ENCODE results near the gene CHD2. TPM values are rescaled to one million over a fixed set of nuclear protein-coding genes. Genes with fewer than 3 reads are reported as not detected.
A peak's percentile ranks its signal among the peaks of the same experiment; 100 is the strongest.
"Not testable (repeated sequence)": the region's sequence is repeated elsewhere in the genome, so short reads cannot be mapped to it uniquely, and the experiment has no call there.

Gene CHD2
- total RNA-seq, 1 experiment from 2014 or later = 85.0 TPM

- peaks cover 18% of the 10 kb centered on the region for H3K4me1 Mint-ChIP-seq (ENCODE audit: low read depth, unreplicated experiment)
- POLR2A ChIA-PET; BruUV-seq (replicated peaks); H3K27me3 ChIP-seq (replicated peaks; ENCODE audit: control insufficient read depth, insufficient read depth, low read length); H3K4me3 ChIP-seq (ENCODE audit: low read depth, low read length); H3K9me3 ChIP-seq; H3K36me3 ChIP-seq (ENCODE audit: control insufficient read depth, insufficient read depth, low read length); H3K9me3 Mint-ChIP-seq (ENCODE audit: unreplicated experiment); H3K4me3 Mint-ChIP-seq (ENCODE audit: unreplicated experiment); H3K27me3 Mint-ChIP-seq (ENCODE audit: insufficient read depth, unreplicated experiment); H3K4me1 ChIP-seq: not testable (repeated sequence)
- DNase-seq = peak in 1 of 2 experiments; percentile 17
- intact Hi-C loops (cut with micrococcal nuclease; ENCODE audit: unreplicated experiment) = loop anchor here (2.0 to 10.0 kb wide), 3 partner anchors 41 to 946 kb away; no protein-coding TSS in a partner anchor
- CTCF ChIA-PET = interaction anchor here (0.6 to 1.4 kb wide), 3 partner anchors 56 to 1088 kb away, joined by 3 to 4 read pairs (median 4); no protein-coding TSS in a partner anchor
- peaks cover 58% of the 10 kb centered on the region for H3K36me3 Mint-ChIP-seq (ENCODE audit: insufficient read depth, unreplicated experiment)
- peak overlapping the region; percentile 37 for H3K27ac Mint-ChIP-seq (ENCODE audit: unreplicated experiment)
These were observed 131.6 kb downstream of the CHD2 start for GRCh38 chr15:93031557-93032384.

GRCh38 chr15:93032515-93033206 lies 132.5 kb downstream of the CHD2 start:
- not testable (repeated sequence) for H3K4me3 ChIP-seq (ENCODE audit: low read depth, low read length); H3K9me3 Mint-ChIP-seq (ENCODE audit: unreplicated experiment); H3K27ac Mint-ChIP-seq (ENCODE audit: unreplicated experiment); H3K36me3 ChIP-seq (ENCODE audit: control insufficient read depth, insufficient read depth, low read length); H3K4me3 Mint-ChIP-seq (ENCODE audit: unreplicated experiment); H3K27me3 Mint-ChIP-seq (ENCODE audit: insufficient read depth, unreplicated experiment); H3K4me1 ChIP-seq; H3K27me3 ChIP-seq (replicated peaks; ENCODE audit: control insufficient read depth, insufficient read depth, low read length); H3K9me3 ChIP-seq
- POLR2A ChIA-PET = interaction anchor here (0.6 kb wide), 1 partner anchor 50 kb away, joined by 3 read pairs; no protein-coding TSS in a partner anchor
- TSS peak; percentile 42 for BruUV-seq (replicated peaks)
- peaks cover 49% of the 10 kb centered on the region for H3K36me3 Mint-ChIP-seq (ENCODE audit: insufficient read depth, unreplicated experiment)
- DNase-seq = peak in 1 of 2 experiments; percentile 28
- CTCF ChIA-PET = interaction anchor here (1.2 kb wide), 1 partner anchor 1087 kb away, joined by 4 read pairs; no protein-coding TSS in a partner anchor
- intact Hi-C loops (cut with micrococcal nuclease; ENCODE audit: unreplicated experiment) = loop anchor here (5.0 to 10.0 kb wide), 2 partner anchors 582 to 945 kb away; no protein-coding TSS in a partner anchor
- peaks cover 18% of the 10 kb centered on the region for H3K4me1 Mint-ChIP-seq (ENCODE audit: low read depth, unreplicated experiment)

GRCh38 chr15:93033434-93034045 lies 133.4 kb downstream of the CHD2 start:
- TF ChIP-seq CTCF (IDR thresholded peaks at IDR 0.05; ENCODE audit: insufficient read depth in 1 of 2, low read depth in 1 of 2, low read length in 1 of 2, severe bottlenecking in 1 of 2, unreplicated experiment in 1 of 2) = no peak
- CTCF ChIA-PET = no interaction called here
- Histone ChIP-seq H3K9me3 (no peaks in the 10 kb centered on the region), H3K4me1 (no peaks in the 10 kb centered on the region), H3K36me3 (ENCODE audit: control insufficient read depth, insufficient read depth, low read length) (no peaks in the 10 kb centered on the region), H3K27me3 (replicated peaks; ENCODE audit: control insufficient read depth, insufficient read depth, low read length) (no peaks in the 10 kb centered on the region), H3K4me3 (ENCODE audit: low read depth, low read length) (no peak overlapping the region)
- BruUV-seq (replicated peaks) = no TSS peak
- H3K4me1 Mint-ChIP-seq (ENCODE audit: low read depth, unreplicated experiment) = peaks cover 18% of the 10 kb centered on the region
- DNase-seq = peak in 1 of 2 experiments; percentile 22
- H3K9me3 Mint-ChIP-seq (ENCODE audit: unreplicated experiment) = no peaks in the 10 kb centered on the region
- H3K27me3 Mint-ChIP-seq (ENCODE audit: insufficient read depth, unreplicated experiment) = no peaks in the 10 kb centered on the region
- intact Hi-C loops (cut with micrococcal nuclease; ENCODE audit: unreplicated experiment) = loop anchor here (5.0 to 10.0 kb wide), 2 partner anchors 581 to 944 kb away; no protein-coding TSS in a partner anchor
- no peak overlapping the region for H3K27ac Mint-ChIP-seq (ENCODE audit: unreplicated experiment)
- no peak overlapping the region for H3K4me3 Mint-ChIP-seq (ENCODE audit: unreplicated experiment)
- POLR2A ChIA-PET = no interaction called here
- peaks cover 40% of the 10 kb centered on the region for H3K36me3 Mint-ChIP-seq (ENCODE audit: insufficient read depth, unreplicated experiment)

Data from Caco-2 (cell line).